ENCODE measurements around the gene MYRF. TPM values are rescaled to one million over a fixed set of nuclear protein-coding genes. Genes with fewer than 3 reads are reported as not detected.
A peak's percentile ranks its signal among the peaks of the same experiment; 100 is the strongest.

Gene MYRF
- total RNA-seq, 1 experiment from 2014 or later: 5.1 TPM

- no peak for TF ChIP-seq CTCF (conservative IDR thresholded peaks at IDR 0.05; ENCODE audit: low read depth, low read length)
- no peak for TF ChIP-seq EZH2 (IDR thresholded peaks at IDR 0.05; ENCODE audit: low read length, unreplicated experiment)
- no peak for TF ChIP-seq EZH2phosphoT487 (IDR thresholded peaks at IDR 0.05; ENCODE audit: borderline replicate concordance, low read length)
- DNase-seq: no peak
- Histone ChIP-seq H3K27ac (ENCODE audit: low read length) (no peak overlapping the region), H3K9ac (ENCODE audit: low read length) (no peak overlapping the region), H3K9me3 (ENCODE audit: low read length) (no peaks in the 10 kb centered on the region), H3K4me1 (ENCODE audit: insufficient read depth, low read length) (peaks cover 34% of the 10 kb centered on the region), H3K79me2 (ENCODE audit: low read length) (no peaks in the 10 kb centered on the region), H3K9me2 (replicated peaks; ENCODE audit: low read length) (no peaks in the 10 kb centered on the region), H4K20me1 (ENCODE audit: low read length) (peaks cover 4% of the 10 kb centered on the region; the same call in 1 of the 2 replicates), H3K27me3 (ENCODE audit: low read length) (no peaks in the 10 kb centered on the region), H2AFZ (ENCODE audit: low read length) (no peak overlapping the region), H3K4me2 (ENCODE audit: low read length) (no peak overlapping the region), H3K4me3 (ENCODE audit: low read length) (no peak overlapping the region), H3K36me3 (ENCODE audit: low read depth, low read length) (peaks cover 6% of the 10 kb centered on the region; the same call in 1 of the 2 replicates), H3F3A (ENCODE audit: low read length, unreplicated experiment) (no peaks in the 10 kb centered on the region)
- no peak for ATAC-seq
- CTCF ChIA-PET: no interaction called here
- POLR2A ChIA-PET (ENCODE audit: unreplicated experiment): no interaction called here
- intact Hi-C loops (cut with micrococcal nuclease): loop anchor here (5.0 kb wide), 1 partner anchor 257 kb away; no protein-coding TSS in a partner anchor
- no TSS peak for BruUV-seq (replicated peaks)
These were observed 17.7 kb upstream of the MYRF start for GRCh38 chr11:61734767-61735166.

GRCh38 chr11:61735391-61735790 is 17.0 kb upstream of the MYRF start:
- intact Hi-C loops (cut with micrococcal nuclease): no loop called here
- H3K27me3 ChIP-seq (ENCODE audit: low read length): no peaks in the 10 kb centered on the region
- no peak overlapping the region for H3K4me3 ChIP-seq (ENCODE audit: low read length)
- H3K4me1 ChIP-seq (ENCODE audit: insufficient read depth, low read length): peaks cover 30% of the 10 kb centered on the region
- no peaks in the 10 kb centered on the region for H3F3A ChIP-seq (ENCODE audit: low read length, unreplicated experiment)
- H3K9ac ChIP-seq (ENCODE audit: low read length): no peak overlapping the region
- no TSS peak for BruUV-seq (replicated peaks)
- peaks cover 4% of the 10 kb centered on the region; the same call in 1 of the 2 replicates for H4K20me1 ChIP-seq (ENCODE audit: low read length)
- H3K9me3 ChIP-seq (ENCODE audit: low read length): no peaks in the 10 kb centered on the region
- ChIA-PET POLR2A (ENCODE audit: unreplicated experiment) (no interaction called here), CTCF (no interaction called here)
- ATAC-seq (no peak), DNase-seq (no peak)
- H3K36me3 ChIP-seq (ENCODE audit: low read depth, low read length): peaks cover 6% of the 10 kb centered on the region; the same call in 1 of the 2 replicates
- no peak overlapping the region for H2AFZ ChIP-seq (ENCODE audit: low read length)
- no peak overlapping the region for H3K4me2 ChIP-seq (ENCODE audit: low read length)
- no peaks in the 10 kb centered on the region for H3K9me2 ChIP-seq (replicated peaks; ENCODE audit: low read length)
- H3K27ac ChIP-seq (ENCODE audit: low read length): no peak overlapping the region
- H3K79me2 ChIP-seq (ENCODE audit: low read length): no peaks in the 10 kb centered on the region
- TF ChIP-seq CTCF (conservative IDR thresholded peaks at IDR 0.05; ENCODE audit: low read depth, low read length): no peak
- TF ChIP-seq EZH2 (IDR thresholded peaks at IDR 0.05; ENCODE audit: low read length, unreplicated experiment): no peak
- no peak for TF ChIP-seq EZH2phosphoT487 (IDR thresholded peaks at IDR 0.05; ENCODE audit: borderline replicate concordance, low read length)

GRCh38 chr11:61736310-61736709 is 16.1 kb upstream of the MYRF start:
- no peaks in the 10 kb centered on the region for H3K9me2 ChIP-seq (replicated peaks; ENCODE audit: low read length)
- H3K79me2 ChIP-seq (ENCODE audit: low read length): no peaks in the 10 kb centered on the region
- no peak overlapping the region for H3K4me2 ChIP-seq (ENCODE audit: low read length)
- no peaks in the 10 kb centered on the region for H3F3A ChIP-seq (ENCODE audit: low read length, unreplicated experiment)
- no peak overlapping the region for H2AFZ ChIP-seq (ENCODE audit: low read length)
- H3K4me1 ChIP-seq (ENCODE audit: insufficient read depth, low read length): peaks cover 21% of the 10 kb centered on the region
- peak; percentile 56 for DNase-seq
- H3K36me3 ChIP-seq (ENCODE audit: low read depth, low read length): peaks cover 6% of the 10 kb centered on the region; the same call in 1 of the 2 replicates
- POLR2A ChIA-PET (ENCODE audit: unreplicated experiment): no interaction called here
- no TSS peak for BruUV-seq (replicated peaks)
- H4K20me1 ChIP-seq (ENCODE audit: low read length): peaks cover 4% of the 10 kb centered on the region; the same call in 1 of the 2 replicates
- H3K4me3 ChIP-seq (ENCODE audit: low read length): no peak overlapping the region
- TF ChIP-seq CTCF (conservative IDR thresholded peaks at IDR 0.05; ENCODE audit: low read depth, low read length) (no peak), EZH2phosphoT487 (IDR thresholded peaks at IDR 0.05; ENCODE audit: borderline replicate concordance, low read length) (no peak), EZH2 (IDR thresholded peaks at IDR 0.05; ENCODE audit: low read length, unreplicated experiment) (no peak)
- H3K9me3 ChIP-seq (ENCODE audit: low read length): no peaks in the 10 kb centered on the region
- H3K27ac ChIP-seq (ENCODE audit: low read length): no peak overlapping the region
- intact Hi-C loops (cut with micrococcal nuclease): no loop called here
- H3K27me3 ChIP-seq (ENCODE audit: low read length): no peaks in the 10 kb centered on the region
- peak; percentile 15 for ATAC-seq
- CTCF ChIA-PET: no interaction called here
- H3K9ac ChIP-seq (ENCODE audit: low read length): no peak overlapping the region

Data from PC-3 (cell line).